ENCODE results near the gene ATP1A4. TPM values are rescaled to one million over a fixed set of nuclear protein-coding genes. Genes with fewer than 3 reads are reported as not detected.

The ATP1A4 gene
- not detected in 5 replicates for total RNA-seq (2022; extraction: Qiagen RNA extraction; ENCODE audit: low read depth)

DNA sequence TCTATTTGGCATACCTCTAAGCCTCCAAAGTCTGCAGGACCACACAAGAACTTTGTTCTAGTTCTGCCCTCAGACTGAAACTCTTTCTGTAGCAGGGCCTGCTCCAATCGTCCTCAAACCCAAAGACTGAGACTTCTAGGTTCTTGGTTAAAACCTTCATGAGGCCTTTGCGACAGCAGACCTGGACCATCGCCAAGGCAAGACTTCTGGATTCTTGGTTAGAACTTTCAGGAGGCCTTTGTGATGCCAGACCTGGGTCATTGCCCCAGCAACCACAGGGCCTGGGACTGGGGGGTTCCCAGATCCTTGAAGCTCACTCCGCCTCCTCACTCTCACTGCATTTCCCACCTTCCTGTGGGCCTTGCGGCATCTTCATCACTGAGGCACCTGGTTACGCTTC, at the start of gene ATP1A4:
ATP1A4 (plus strand) TSS at position 301 of the 400 bp plus-strand sequence. CDS start 438 bp downstream, outside the sequence.

DNA sequence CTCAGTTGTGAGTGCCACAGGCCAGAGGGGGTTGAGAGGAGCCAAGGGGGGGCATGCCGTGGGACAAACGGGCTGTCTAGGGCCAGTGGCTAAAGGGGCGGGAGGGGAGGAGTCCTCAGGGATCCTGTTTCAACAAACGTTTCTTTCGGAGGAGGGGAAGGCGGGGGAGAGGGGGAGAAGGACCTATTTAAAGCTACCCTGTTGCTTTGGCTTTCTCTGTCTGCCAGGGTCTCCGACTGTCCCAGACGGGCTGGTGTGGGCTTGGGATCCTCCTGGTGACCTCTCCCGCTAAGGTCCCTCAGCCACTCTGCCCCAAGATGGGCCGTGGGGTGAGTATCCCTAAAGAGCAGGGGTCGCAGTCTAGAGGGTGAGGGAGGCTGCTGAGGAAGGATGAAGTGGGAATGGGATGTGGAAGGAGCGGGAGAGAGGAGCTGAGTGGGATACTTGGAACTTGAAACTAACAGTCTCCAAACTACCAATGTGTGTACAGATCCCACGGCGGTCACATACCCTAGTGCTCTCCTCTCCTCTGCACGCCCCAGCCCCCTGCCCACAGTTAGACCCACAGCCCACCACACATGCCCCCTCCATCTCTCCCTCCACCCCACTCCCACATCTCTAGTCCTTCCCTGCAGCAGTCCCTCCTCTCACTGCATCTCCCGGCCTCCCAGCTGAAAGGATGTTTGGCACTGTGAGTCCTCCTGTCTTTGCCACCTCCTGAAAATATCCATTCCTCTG, 35.7 kb upstream of the ATP1A4 start, which contains the start of gene ATP1A2:
ATP1A2 (plus strand) TSS at position 215 of the 738 bp plus-strand sequence; CDS start at position 318, 103 bp downstream.

GRCh38 chr1:160189649-160190625, 38.5 kb downstream of the ATP1A4 start, which contains the start of gene CASQ1:
Gene CASQ1, plus strand, starts transcription at chr1:160190575. Its CDS starts 177 bp downstream, at chr1:160190752.

DNA sequence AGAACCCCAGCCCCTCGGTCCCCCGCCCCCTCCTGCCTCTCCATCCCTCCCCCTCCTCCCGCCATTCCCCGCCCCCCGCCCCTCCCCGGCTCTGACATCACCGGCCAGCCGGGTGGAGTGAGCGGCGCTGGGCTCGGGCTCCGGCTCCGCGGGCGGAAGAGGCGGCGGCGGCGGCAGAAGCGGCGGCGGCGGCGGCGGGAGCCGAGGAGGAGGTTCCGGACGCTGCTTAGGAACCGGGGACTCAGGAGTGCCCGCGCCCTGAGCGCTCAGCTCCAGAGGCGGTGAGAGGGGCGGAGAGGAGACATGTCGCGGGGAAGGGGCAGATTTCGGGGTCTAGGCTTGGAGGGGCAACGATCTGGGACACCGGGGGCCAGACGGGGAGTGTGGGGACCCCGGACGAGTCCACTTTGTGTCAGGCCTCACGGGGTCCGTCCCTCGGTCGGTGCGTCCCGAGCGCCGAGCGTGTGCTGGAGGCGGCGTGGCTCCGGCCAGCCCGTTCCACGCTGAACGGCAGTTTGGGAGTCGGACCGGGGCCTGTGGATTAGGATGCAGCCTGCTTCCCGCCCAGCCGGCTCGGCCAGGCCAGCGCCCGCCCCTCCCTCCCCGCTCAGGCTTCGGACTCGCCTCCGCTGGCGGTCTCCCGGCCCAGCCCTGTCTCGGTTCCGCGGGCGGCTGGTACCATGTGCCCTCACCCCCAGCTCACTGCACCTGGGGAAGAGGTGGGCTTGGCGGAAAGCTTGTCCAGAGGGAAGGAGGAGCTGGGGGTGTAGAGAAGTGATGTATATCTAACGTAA, 54.0 kb downstream of the ATP1A4 start, which contains the start of gene PEA15:
PEA15 (plus strand) TSS at position 143 of the 794 bp plus-strand sequence. CDS start 6,161 bp downstream, outside the sequence.

Other genes starting within 250 kb of the ATP1A4 start
- gene TAGLN2, start 226.1 kb upstream of the ATP1A4 start, total RNA-seq (2022; extraction: Qiagen RNA extraction; ENCODE audit: low read depth) = 1,006 to 1,095 TPM (median 1,081 TPM) in 5 replicates
- 0.17 to 0.27 TPM (median 0.22 TPM) in 5 replicates for gene IGSF9, start 206.0 kb upstream of the ATP1A4 start, total RNA-seq (2022; extraction: Qiagen RNA extraction; ENCODE audit: low read depth)
- 0.27 to 0.61 TPM (median 0.45 TPM) in 4 of 5 replicates, not detected in the other for gene SLAMF9, start 197.4 kb upstream of the ATP1A4 start, total RNA-seq (2022; extraction: Qiagen RNA extraction; ENCODE audit: low read depth)
- 2.5 to 5.0 TPM (median 4.6 TPM) in 5 replicates for gene PIGM, start 119.6 kb upstream of the ATP1A4 start, total RNA-seq (2022; extraction: Qiagen RNA extraction; ENCODE audit: low read depth)
- gene KCNJ10, start 81.4 kb upstream of the ATP1A4 start, total RNA-seq (2022; extraction: Qiagen RNA extraction; ENCODE audit: low read depth) = not detected in 5 replicates
- gene KCNJ9, start 70.1 kb upstream of the ATP1A4 start, total RNA-seq (2022; extraction: Qiagen RNA extraction; ENCODE audit: low read depth) = not detected in 5 replicates
- gene IGSF8, start 53.0 kb upstream of the ATP1A4 start, total RNA-seq (2022; extraction: Qiagen RNA extraction; ENCODE audit: low read depth) = 5.6 to 10.4 TPM (median 8.4 TPM) in 5 replicates
- 0.03 to 0.04 TPM (median 0.03 TPM) in 3 of 5 replicates, not detected in the others for gene ATP1A2, start 35.8 kb upstream of the ATP1A4 start, total RNA-seq (2022; extraction: Qiagen RNA extraction; ENCODE audit: low read depth)
- gene CASQ1, start 39.0 kb downstream of the ATP1A4 start, total RNA-seq (2022; extraction: Qiagen RNA extraction; ENCODE audit: low read depth) = not detected in 5 replicates
- gene PEA15, start 53.8 kb downstream of the ATP1A4 start, total RNA-seq (2022; extraction: Qiagen RNA extraction; ENCODE audit: low read depth) = 190 to 210 TPM (median 195 TPM) in 5 replicates
- 43.4 to 52.8 TPM (median 51.7 TPM) in 5 replicates for gene DCAF8, start 110.9 kb downstream of the ATP1A4 start, total RNA-seq (2022; extraction: Qiagen RNA extraction; ENCODE audit: low read depth)
- 20.5 to 32.1 TPM (median 23.6 TPM) in 5 replicates for gene PEX19, start 133.5 kb downstream of the ATP1A4 start, total RNA-seq (2022; extraction: Qiagen RNA extraction; ENCODE audit: low read depth)
- gene COPA, start 191.6 kb downstream of the ATP1A4 start, total RNA-seq (2022; extraction: Qiagen RNA extraction; ENCODE audit: low read depth) = 77.4 to 91.2 TPM (median 83.1 TPM) in 5 replicates
- 40.6 to 47.7 TPM (median 43.9 TPM) in 5 replicates for gene NCSTN, start 191.8 kb downstream of the ATP1A4 start, total RNA-seq (2022; extraction: Qiagen RNA extraction; ENCODE audit: low read depth)
- gene NHLH1, start 215.5 kb downstream of the ATP1A4 start, total RNA-seq (2022; extraction: Qiagen RNA extraction; ENCODE audit: low read depth) = 0.34 to 0.70 TPM (median 0.42 TPM) in 5 replicates
- 0.61 to 1.1 TPM (median 1.0 TPM) in 5 replicates for gene VANGL2, start 249.0 kb downstream of the ATP1A4 start, total RNA-seq (2022; extraction: Qiagen RNA extraction; ENCODE audit: low read depth)